ENCODE data around the gene STK32A. TPM values are rescaled to one million over a fixed set of nuclear protein-coding genes. Genes with fewer than 3 reads are reported as not detected.

STK32A gene
- total RNA-seq, 1 experiment from 2014 or later, result 3.3 TPM

DNA sequence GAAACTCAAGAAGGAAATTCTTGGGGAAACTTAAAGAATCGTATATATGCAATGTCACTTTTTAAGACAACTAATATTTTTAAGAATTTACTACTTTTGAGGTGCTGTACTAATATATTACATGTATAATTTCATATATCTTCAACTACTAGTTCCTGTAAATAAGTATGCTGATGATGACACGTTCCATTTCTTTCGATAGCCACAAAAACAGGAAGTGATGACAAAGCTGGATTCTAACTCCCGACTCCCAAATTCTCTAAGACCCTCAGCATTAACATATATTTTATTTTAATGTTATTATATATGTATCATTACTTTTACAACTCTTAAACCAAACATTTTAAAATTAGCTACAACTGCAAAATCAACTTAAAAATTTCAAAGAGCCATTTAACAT lies 74.8 kb downstream of the STK32A start:
- POLR2A ChIA-PET, result interaction anchor here (1.5 kb wide), 1 partner anchor 11 kb away, joined by 9 read pairs; no protein-coding TSS in a partner anchor
- intact Hi-C loops (cut with micrococcal nuclease), result no loop called here
- no TSS peak for BruUV-seq (replicated peaks)
- Mint-ChIP-seq H3K9me3 (ENCODE audit: unreplicated experiment) (no peaks in the 10 kb centered on the region), H3K27ac (ENCODE audit: low read depth, unreplicated experiment) (peak overlapping the region; percentile 17), H3K4me3 (ENCODE audit: unreplicated experiment) (no peak overlapping the region), H3K36me3 (ENCODE audit: insufficient read depth, unreplicated experiment) (no peaks in the 10 kb centered on the region), H3K4me1 (ENCODE audit: insufficient read depth, unreplicated experiment) (peaks cover 23% of the 10 kb centered on the region), H3K27me3 (ENCODE audit: insufficient read depth, unreplicated experiment) (no peaks in the 10 kb centered on the region)
- peak; percentile 9 for DNase-seq (ENCODE audit: unreplicated experiment)
- TF ChIP-seq, protein P1, sequence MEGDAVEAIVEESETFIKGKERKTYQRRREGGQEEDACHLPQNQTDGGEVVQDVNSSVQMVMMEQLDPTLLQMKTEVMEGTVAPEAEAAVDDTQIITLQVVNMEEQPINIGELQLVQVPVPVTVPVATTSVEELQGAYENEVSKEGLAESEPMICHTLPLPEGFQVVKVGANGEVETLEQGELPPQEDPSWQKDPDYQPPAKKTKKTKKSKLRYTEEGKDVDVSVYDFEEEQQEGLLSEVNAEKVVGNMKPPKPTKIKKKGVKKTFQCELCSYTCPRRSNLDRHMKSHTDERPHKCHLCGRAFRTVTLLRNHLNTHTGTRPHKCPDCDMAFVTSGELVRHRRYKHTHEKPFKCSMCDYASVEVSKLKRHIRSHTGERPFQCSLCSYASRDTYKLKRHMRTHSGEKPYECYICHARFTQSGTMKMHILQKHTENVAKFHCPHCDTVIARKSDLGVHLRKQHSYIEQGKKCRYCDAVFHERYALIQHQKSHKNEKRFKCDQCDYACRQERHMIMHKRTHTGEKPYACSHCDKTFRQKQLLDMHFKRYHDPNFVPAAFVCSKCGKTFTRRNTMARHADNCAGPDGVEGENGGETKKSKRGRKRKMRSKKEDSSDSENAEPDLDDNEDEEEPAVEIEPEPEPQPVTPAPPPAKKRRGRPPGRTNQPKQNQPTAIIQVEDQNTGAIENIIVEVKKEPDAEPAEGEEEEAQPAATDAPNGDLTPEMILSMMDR (IDR thresholded peaks at IDR 0.05; ENCODE audit: unreplicated experiment), result no peak
- CTCF ChIA-PET, result no interaction called here

DNA sequence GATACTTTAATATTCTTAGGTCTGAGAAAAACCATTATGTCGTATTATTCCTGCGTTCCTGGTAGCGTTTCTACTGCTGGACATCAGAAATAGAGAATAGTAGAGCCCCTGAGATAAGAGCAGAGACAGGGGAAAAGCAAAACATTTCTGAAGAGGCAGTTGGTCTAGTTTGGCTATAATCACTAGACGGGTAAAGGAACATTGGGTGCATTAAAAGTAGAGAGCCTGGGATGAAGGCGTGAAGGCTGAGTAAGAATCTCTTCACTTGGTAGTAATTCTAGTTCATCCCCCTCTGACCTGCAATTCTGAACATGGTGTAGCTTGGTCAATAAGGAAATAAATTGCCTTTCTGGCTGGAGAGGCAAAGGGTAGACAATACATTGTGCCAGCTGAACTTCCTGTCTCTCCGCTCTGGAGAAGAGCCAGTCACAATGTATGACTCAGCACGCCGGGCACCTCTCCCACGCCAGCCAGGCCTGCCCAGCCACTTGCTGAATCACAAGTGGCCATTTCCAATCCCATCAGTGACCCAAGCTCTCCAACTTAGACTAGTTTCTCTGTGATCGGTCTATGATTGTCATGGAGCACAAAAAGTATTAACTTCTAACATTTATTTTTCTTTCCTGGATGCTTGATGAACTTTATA lies 75.4 kb downstream of the STK32A start:
- no peaks in the 10 kb centered on the region for H3K27me3 Mint-ChIP-seq (ENCODE audit: insufficient read depth, unreplicated experiment)
- no peak overlapping the region for H3K4me3 Mint-ChIP-seq (ENCODE audit: unreplicated experiment)
- peaks cover 21% of the 10 kb centered on the region for H3K4me1 Mint-ChIP-seq (ENCODE audit: insufficient read depth, unreplicated experiment)
- no peaks in the 10 kb centered on the region for H3K36me3 Mint-ChIP-seq (ENCODE audit: insufficient read depth, unreplicated experiment)
- intact Hi-C loops (cut with micrococcal nuclease), result no loop called here
- H3K9me3 Mint-ChIP-seq (ENCODE audit: unreplicated experiment), result no peaks in the 10 kb centered on the region
- H3K27ac Mint-ChIP-seq (ENCODE audit: low read depth, unreplicated experiment), result peak overlapping the region; percentile 17
- BruUV-seq (replicated peaks), result no TSS peak
- peak; percentile 97 for DNase-seq (ENCODE audit: unreplicated experiment)
- ChIA-PET POLR2A (interaction anchor here (0.7 to 1.5 kb wide), 3 partner anchors 8 to 1372 kb away, joined by 3 to 9 read pairs (median 4); no protein-coding TSS in a partner anchor), CTCF (interaction anchor here (1.1 kb wide), 1 partner anchor 60 kb away, joined by 3 read pairs; no protein-coding TSS in a partner anchor)
- TF ChIP-seq, protein P1 (IDR thresholded peaks at IDR 0.05; ENCODE audit: unreplicated experiment), result no peak

- TF ChIP-seq, protein P1 (IDR thresholded peaks at IDR 0.05; ENCODE audit: unreplicated experiment), result no peak
- Mint-ChIP-seq H3K36me3 (ENCODE audit: insufficient read depth, unreplicated experiment) (no peaks in the 10 kb centered on the region), H3K27ac (ENCODE audit: low read depth, unreplicated experiment) (no peak overlapping the region), H3K27me3 (ENCODE audit: insufficient read depth, unreplicated experiment) (no peaks in the 10 kb centered on the region), H3K4me3 (ENCODE audit: unreplicated experiment) (no peak overlapping the region), H3K4me1 (ENCODE audit: insufficient read depth, unreplicated experiment) (no peaks in the 10 kb centered on the region), H3K9me3 (ENCODE audit: unreplicated experiment) (no peaks in the 10 kb centered on the region)
- ChIA-PET CTCF (interaction anchor here (0.6 to 1.4 kb wide), 4 partner anchors 10 to 146 kb away, joined by 3 read pairs; no protein-coding TSS in a partner anchor), POLR2A (interaction anchor here (0.6 kb wide), 1 partner anchor 84 kb away, joined by 3 read pairs; no protein-coding TSS in a partner anchor)
- intact Hi-C loops (cut with micrococcal nuclease), result no loop called here
- BruUV-seq (replicated peaks), result no TSS peak
- DNase-seq (ENCODE audit: unreplicated experiment), result no peak
Measured at GRCh38 chr5:147317978-147318684, 83.3 kb downstream of the STK32A start.

GRCh38 chr5:147321569-147321968 lies 86.7 kb downstream of the STK32A start:
- intact Hi-C loops (cut with micrococcal nuclease), result no loop called here
- CTCF ChIA-PET, result interaction anchor here (0.7 to 1.9 kb wide), 3 partner anchors 9 to 97 kb away, joined by 3 to 8 read pairs (median 6); no protein-coding TSS in a partner anchor
- BruUV-seq (replicated peaks), result no TSS peak

More at GRCh38 chr5:147321569-147321968, 86.7 kb downstream of the STK32A start:
- H3K27me3 Mint-ChIP-seq (ENCODE audit: insufficient read depth, unreplicated experiment), result no peaks in the 10 kb centered on the region
- no peaks in the 10 kb centered on the region for H3K4me1 Mint-ChIP-seq (ENCODE audit: insufficient read depth, unreplicated experiment)
- POLR2A ChIA-PET, result interaction anchor here (2.2 kb wide), 1 partner anchor 12 kb away, joined by 9 read pairs; no protein-coding TSS in a partner anchor
- TF ChIP-seq, protein P1 (IDR thresholded peaks at IDR 0.05; ENCODE audit: unreplicated experiment), result no peak
- DNase-seq (ENCODE audit: unreplicated experiment), result no peak
- peaks cover 4% of the 10 kb centered on the region for H3K36me3 Mint-ChIP-seq (ENCODE audit: insufficient read depth, unreplicated experiment)
- no peaks in the 10 kb centered on the region for H3K9me3 Mint-ChIP-seq (ENCODE audit: unreplicated experiment)
- H3K27ac Mint-ChIP-seq (ENCODE audit: low read depth, unreplicated experiment), result no peak overlapping the region
- H3K4me3 Mint-ChIP-seq (ENCODE audit: unreplicated experiment), result no peak overlapping the region

All from MCF 10A (cell line).